Gastroesophageal sphincter (tissue), 2 donors: ENCODE measurements around the gene ARMC12.

Experiments
- POLR2A ChIP-seq, 2 donors: fragments of 450-650 bp; IDR thresholded peaks; one replicate each; pipeline ENCODE4 v1.6.1; 2017; ENCODE audit warnings: antibody characterized with exemption in 2 of 2, mild to moderate bottlenecking in 2 of 2, moderate library complexity in 1 of 2
- POLR2AphosphoS5 ChIP-seq: sonication (generic); formaldehyde crosslinking; IDR thresholded peaks from one replicate; pipeline ENCODE4 v1.6.1; 2017; ENCODE audit warnings: antibody characterized with exemption

DNA sequence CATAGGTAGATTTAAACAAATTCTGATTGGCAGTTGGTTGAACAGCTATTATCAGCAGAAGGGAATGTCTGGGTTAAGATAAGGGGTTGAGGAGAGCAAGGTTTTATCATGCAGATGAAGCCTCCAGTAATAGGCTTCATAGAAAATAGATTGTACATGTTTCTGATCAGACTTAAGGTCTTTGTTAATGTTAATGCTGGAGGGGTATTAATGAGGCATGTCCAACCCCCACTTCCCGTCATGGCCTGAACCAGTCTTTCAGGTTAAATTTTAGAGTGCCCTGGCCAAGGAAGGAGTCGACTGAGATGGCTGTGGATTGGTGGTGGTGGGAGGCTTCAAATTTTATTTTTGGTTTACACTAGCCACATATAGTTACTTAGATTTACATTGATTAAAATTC is 47.4 kb downstream of the ARMC12 start:
- TF ChIP-seq POLR2AphosphoS5 (no peak), POLR2A (IDR thresholded peaks at IDR 0.05) (no peak)
